OCI-LY7 (cell line): ENCODE results near the gene IFI6. TPM values are rescaled to one million over a fixed set of nuclear protein-coding genes. Genes with fewer than 3 reads are reported as not detected.

Experiments used
- BruUV-seq: library from RNA; stranded (reverse); fragments of 400-500 nt; replicated peaks from 2 replicates; lab custom pipeline; 2021; lab: Mats Ljungman, UMichigan
- CTCF ChIA-PET: fragments of 300-600 bp; sonication (Branson Sonifier 250); formaldehyde crosslinking; loops from one replicate; lab custom pipeline; 2022; ENCODE audit warnings: antibody characterized with exemption; ENCODE audit not compliant: unreplicated experiment; lab: Charles Lee
- POLR2A ChIA-PET: fragments of 300-600 bp; sonication (Branson Sonifier 250); formaldehyde crosslinking; loops from one replicate; lab custom pipeline; 2022; ENCODE audit warnings: antibody characterized with exemption; lab: Charles Lee
- DNase-seq: peaks from one replicate; pipeline ENCODE4 v3.0.0-alpha.2; 2015; ENCODE audit warnings: low spot score
- H2AFZ ChIP-seq: fragments of 200-600 bp; sonication (generic), shearing (Covaris generic); 2 replicates; pipeline ENCODE4 v1.6.1; 2014; ENCODE audit warnings: mild to moderate bottlenecking, antibody characterized with exemption, low read length, moderate library complexity
- H3K27ac ChIP-seq: fragments of 200-600 bp; sonication (generic); 2 replicates; pipeline ENCODE4 v1.5.1; 2014; ENCODE audit warnings: mixed run types, low read depth, mild to moderate bottlenecking, moderate library complexity, low read length, inconsistent platforms; ENCODE audit not compliant: poor library complexity, severe bottlenecking
- H3K36me3 ChIP-seq: fragments of 200-600 bp; sonication (generic); 2 replicates; pipeline ENCODE4 v1.6.1; 2014; ENCODE audit warnings: mild to moderate bottlenecking, antibody characterized with exemption, low read length, moderate library complexity, mixed read lengths; ENCODE audit not compliant: insufficient read depth
- H3K4me1 ChIP-seq: fragments of 200-600 bp; sonication (generic); 2 replicates; pipeline ENCODE4 v1.5.1; 2014; ENCODE audit warnings: mild to moderate bottlenecking, low read length; ENCODE audit not compliant: insufficient read depth, poor library complexity, severe bottlenecking
- H3K4me2 ChIP-seq: fragments of 200-600 bp; sonication (generic); 2 replicates; pipeline ENCODE4 v1.6.1; 2014; ENCODE audit warnings: mild to moderate bottlenecking, low read length
- H3K4me3 ChIP-seq: fragments of 200-600 bp; sonication (generic); 2 replicates; pipeline ENCODE4 v1.5.1; 2014; ENCODE audit warnings: mild to moderate bottlenecking, low read depth, low read length; ENCODE audit not compliant: poor library complexity, severe bottlenecking
- H3K79me2 ChIP-seq: fragments of 200-600 bp; sonication (generic); 2 replicates; pipeline ENCODE4 v1.6.1; 2016; ENCODE audit warnings: low read depth, mild to moderate bottlenecking, low read length, moderate library complexity, mixed read lengths; ENCODE audit not compliant: insufficient read depth
- H3K9me2 ChIP-seq: fragments of 200-600 bp; sonication (generic); 2 replicates; pipeline ENCODE4 v1.6.1; 2016; ENCODE audit warnings: mild to moderate bottlenecking, low read length, mixed read lengths; ENCODE audit not compliant: insufficient read depth
- H3K9me3 ChIP-seq: fragments of 200-600 bp; sonication (generic); 2 replicates; pipeline ENCODE4 v1.6.1; 2014; ENCODE audit warnings: mild to moderate bottlenecking, mixed run types, low read length, mixed read lengths
- H4K20me1 ChIP-seq: fragments of 200-600 bp; sonication (generic); 2 replicates; pipeline ENCODE4 v1.6.1; 2014; ENCODE audit warnings: mild to moderate bottlenecking, antibody characterized with exemption, low read length, moderate library complexity, mixed read lengths; ENCODE audit not compliant: insufficient read depth
- EZH2phosphoT487 ChIP-seq: fragments of 200-600 bp; sonication (generic); IDR thresholded peaks from 2 replicates; pipeline ENCODE4 v1.6.1; 2018; ENCODE audit warnings: low read depth, borderline replicate concordance, mild to moderate bottlenecking, mixed run types, antibody characterized with exemption, low read length, moderate library complexity, mixed read lengths
- intact Hi-C: fragments of 100-400 bp; cut with micrococcal nuclease; formaldehyde crosslinking; loops from one replicate; pipeline ENCODE4 v1.10.0; 2022; ENCODE audit not compliant: unreplicated experiment
- total RNA-seq, 2 experiments: library from RNA; depleted of rRNA in 1 of 2; stranded (reverse); fragments of >200 nt in 1 of 2; shearing (Covaris generic) in 1 of 2; gene quantifications; 2 replicates each; pipeline ENCODE4 v1.2.3, GENCODE V29; 2014 to 2022
- TF ChIP-seq, protein P1 (sequence below): fragments of 200-600 bp; sonication (generic); conservative IDR thresholded peaks from 2 replicates; pipeline ENCODE4 v1.5.1; 2014; ENCODE audit warnings: mild to moderate bottlenecking, antibody characterized with exemption, low read length, moderate library complexity, mixed read lengths

IFI6 gene
- total RNA-seq, 2 experiments from 2014 or later, result 6.0 to 7.7 TPM

DNA sequence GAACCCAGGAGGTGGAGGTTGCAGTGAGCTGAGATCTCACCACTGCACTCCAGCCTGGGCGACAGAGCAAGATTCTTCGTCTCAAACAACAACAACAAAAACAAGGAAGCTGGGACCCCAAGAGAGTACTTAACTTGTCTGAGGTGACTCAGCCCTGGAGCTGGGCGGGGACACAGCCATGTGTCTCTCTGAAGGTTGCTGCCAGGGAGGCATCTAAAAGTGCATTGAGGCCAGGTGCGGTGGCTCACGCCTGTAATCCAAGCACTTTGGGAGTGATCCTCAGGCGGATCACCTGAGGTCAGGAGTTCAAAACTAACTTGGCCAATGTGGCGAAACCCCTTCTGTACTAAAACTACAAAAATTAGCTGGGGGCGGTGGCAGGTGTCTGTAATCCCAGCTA is 7.7 kb downstream of the IFI6 start:
- no peak overlapping the region for H3K27ac ChIP-seq
- H3K9me2 ChIP-seq, result no peaks in the 10 kb centered on the region
- H3K79me2 ChIP-seq, result no peaks in the 10 kb centered on the region
- H4K20me1 ChIP-seq, result no peaks in the 10 kb centered on the region
- no TSS peak for BruUV-seq
- TF ChIP-seq EZH2phosphoT487, result no peak
- TF ChIP-seq, protein P1, sequence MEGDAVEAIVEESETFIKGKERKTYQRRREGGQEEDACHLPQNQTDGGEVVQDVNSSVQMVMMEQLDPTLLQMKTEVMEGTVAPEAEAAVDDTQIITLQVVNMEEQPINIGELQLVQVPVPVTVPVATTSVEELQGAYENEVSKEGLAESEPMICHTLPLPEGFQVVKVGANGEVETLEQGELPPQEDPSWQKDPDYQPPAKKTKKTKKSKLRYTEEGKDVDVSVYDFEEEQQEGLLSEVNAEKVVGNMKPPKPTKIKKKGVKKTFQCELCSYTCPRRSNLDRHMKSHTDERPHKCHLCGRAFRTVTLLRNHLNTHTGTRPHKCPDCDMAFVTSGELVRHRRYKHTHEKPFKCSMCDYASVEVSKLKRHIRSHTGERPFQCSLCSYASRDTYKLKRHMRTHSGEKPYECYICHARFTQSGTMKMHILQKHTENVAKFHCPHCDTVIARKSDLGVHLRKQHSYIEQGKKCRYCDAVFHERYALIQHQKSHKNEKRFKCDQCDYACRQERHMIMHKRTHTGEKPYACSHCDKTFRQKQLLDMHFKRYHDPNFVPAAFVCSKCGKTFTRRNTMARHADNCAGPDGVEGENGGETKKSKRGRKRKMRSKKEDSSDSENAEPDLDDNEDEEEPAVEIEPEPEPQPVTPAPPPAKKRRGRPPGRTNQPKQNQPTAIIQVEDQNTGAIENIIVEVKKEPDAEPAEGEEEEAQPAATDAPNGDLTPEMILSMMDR, result no peak
- no peak overlapping the region for H2AFZ ChIP-seq
- H3K9me3 ChIP-seq, result no peaks in the 10 kb centered on the region
- no peak overlapping the region for H3K4me2 ChIP-seq
- intact Hi-C loops, result loop anchor here (10.0 kb wide), 1 partner anchor 339 kb away; the partner anchor contains the start of gene TMEM222
- H3K4me1 ChIP-seq, result peaks cover 41% of the 10 kb centered on the region
- no peak for DNase-seq
- CTCF ChIA-PET, result interaction anchor here (0.9 kb wide), 1 partner anchor 57 kb away, joined by 3 read pairs; no protein-coding TSS in a partner anchor
- POLR2A ChIA-PET, result interaction anchor here (0.6 kb wide), 1 partner anchor 77 kb away, joined by 5 read pairs; no protein-coding TSS in a partner anchor
- H3K4me3 ChIP-seq, result no peak overlapping the region
- no peaks in the 10 kb centered on the region for H3K36me3 ChIP-seq

GRCh38 chr1:27662707-27663393 is 9.1 kb downstream of the IFI6 start:
- no TSS peak for BruUV-seq
- POLR2A ChIA-PET, result interaction anchor here (0.6 to 3.8 kb wide), 6 partner anchors 14 to 261 kb away, joined by 3 to 34 read pairs (median 4); no protein-coding TSS in a partner anchor
- peaks cover 54% of the 10 kb centered on the region for H3K4me1 ChIP-seq
- no peaks in the 10 kb centered on the region for H3K79me2 ChIP-seq
- no peak for TF ChIP-seq EZH2phosphoT487
- TF ChIP-seq, protein P1, result peak; percentile 94
- H4K20me1 ChIP-seq, result no peaks in the 10 kb centered on the region
- peak overlapping the region; percentile 65; the same call in 1 of the 2 replicates for H2AFZ ChIP-seq
- intact Hi-C loops, result loop anchor here (1.0 to 10.0 kb wide), 5 partner anchors 32 to 338 kb away; partner anchors contain the start of genes GPR3 and TMEM222
- DNase-seq, result peak; percentile 92
- H3K27ac ChIP-seq, result peak overlapping the region; percentile 85
- CTCF ChIA-PET, result interaction anchor here (0.6 to 1.9 kb wide), 9 partner anchors 19 to 373 kb away, joined by 3 to 26 read pairs (median 3); partner anchors contain the start of gene GPR3
- H3K4me3 ChIP-seq, result peak overlapping the region; percentile 54
- H3K4me2 ChIP-seq, result peak overlapping the region; percentile 90
- H3K36me3 ChIP-seq, result no peaks in the 10 kb centered on the region
- no peaks in the 10 kb centered on the region for H3K9me3 ChIP-seq
- no peaks in the 10 kb centered on the region for H3K9me2 ChIP-seq
